CD4-positive, alpha-beta memory T cell (primary cell): ENCODE data around the gene DPYSL5. TPM values are rescaled to one million over a fixed set of nuclear protein-coding genes. Genes with fewer than 3 reads are reported as not detected.

Source experiments
- CTCF ChIA-PET: fragments of 350-600 bp; sonication (Branson Sonifier 250); formaldehyde crosslinking; loops from one replicate; lab custom pipeline; 2021; ENCODE audit warnings: inconsistent platforms; ENCODE audit not compliant: partially characterized antibody; lab: Charles Lee
- POLR2A ChIA-PET: fragments of 350-600 bp; sonication (Branson Sonifier 250); formaldehyde crosslinking; loops from one replicate; lab custom pipeline; 2021; ENCODE audit not compliant: partially characterized antibody; lab: Charles Lee
- DNase-seq, 5 donors: peaks; one replicate each; pipeline versions ENCODE4 v3.0.0 to v3.0.0-alpha.2; 2020 to 2022; ENCODE audit warnings: mixed read lengths in 1 of 5
- H3K27ac ChIP-seq: one replicate; pipeline ENCODE4 v1.7.0; 2013; ENCODE audit warnings: low read depth, low read length
- H3K27me3 ChIP-seq: 2 replicates; pipeline ENCODE4 v1.7.0; 2013; ENCODE audit warnings: mild to moderate bottlenecking, low read length, moderate library complexity; ENCODE audit not compliant: insufficient read depth
- H3K36me3 ChIP-seq: 2 replicates; pipeline ENCODE4 v1.7.0; 2013; ENCODE audit warnings: mild to moderate bottlenecking, low read length, moderate library complexity; ENCODE audit not compliant: insufficient read depth
- H3K4me1 ChIP-seq: 2 replicates; pipeline ENCODE4 v1.7.0; 2013; ENCODE audit warnings: mild to moderate bottlenecking, low read length, moderate library complexity; ENCODE audit not compliant: insufficient read depth
- H3K4me3 ChIP-seq, 2 donors: one replicate each; pipeline ENCODE4 v1.7.0; 2013; ENCODE audit warnings: low read length in 2 of 2, mild to moderate bottlenecking in 1 of 2
- H3K9me3 ChIP-seq, 2 donors: one replicate each; pipeline ENCODE4 v1.7.0; 2013; ENCODE audit warnings: low read length in 2 of 2, control low read depth in 1 of 2; ENCODE audit not compliant: control insufficient read depth in 1 of 2
- H3K27ac Mint-ChIP-seq, 7 donors: one replicate each; pipeline ENCODE4 v1.8.0; 2020 to 2021; ENCODE audit warnings: mixed read lengths in 7 of 7, mild to moderate bottlenecking in 6 of 7, inconsistent platforms in 3 of 7, moderate library complexity in 3 of 7
- H3K27me3 Mint-ChIP-seq, 2 donors: one replicate each; pipeline ENCODE4 v1.8.0; 2020 to 2021; ENCODE audit warnings: mixed read lengths in 2 of 2
- H3K36me3 Mint-ChIP-seq, 2 donors: one replicate each; pipeline ENCODE4 v1.8.0; 2020 to 2021; ENCODE audit warnings: mixed read lengths in 2 of 2, inconsistent platforms in 1 of 2, mild to moderate bottlenecking in 1 of 2
- H3K4me1 Mint-ChIP-seq, 4 donors: one replicate each; pipeline ENCODE4 v1.8.0; 2020 to 2021; ENCODE audit warnings: mixed read lengths in 4 of 4, mild to moderate bottlenecking in 1 of 4
- H3K4me3 Mint-ChIP-seq, 8 donors: one replicate each; pipeline ENCODE4 v1.8.0; 2020 to 2021; ENCODE audit warnings: mixed read lengths in 8 of 8, mild to moderate bottlenecking in 7 of 8, moderate library complexity in 6 of 8, inconsistent platforms in 3 of 8
- H3K9me3 Mint-ChIP-seq, 8 donors: one replicate each; pipeline ENCODE4 v1.8.0; 2020 to 2021; ENCODE audit warnings: mixed read lengths in 8 of 8, mild to moderate bottlenecking in 5 of 8, inconsistent platforms in 3 of 8, moderate library complexity in 1 of 8
- intact Hi-C: fragments of 100-400 bp; cut with micrococcal nuclease; formaldehyde crosslinking; loops from one replicate; pipeline ENCODE4 v1.15.1; 2023
- polyA plus RNA-seq, 2 donors: library from polyadenylated mRNA; unstranded; fragments of 300-500 nt; fragmentation: Illumina TruSeq; gene quantifications; one replicate each; pipeline ENCODE4 v1.2.3, GENCODE V29; 2021
- total RNA-seq, 2 experiments: library from RNA; stranded (reverse); gene quantifications; one replicate each; pipeline ENCODE4 v1.2.3, GENCODE V29; 2021

The DPYSL5 gene
- total and polyA plus RNA-seq, 4 experiments from 2014 or later = not detected

DNA sequence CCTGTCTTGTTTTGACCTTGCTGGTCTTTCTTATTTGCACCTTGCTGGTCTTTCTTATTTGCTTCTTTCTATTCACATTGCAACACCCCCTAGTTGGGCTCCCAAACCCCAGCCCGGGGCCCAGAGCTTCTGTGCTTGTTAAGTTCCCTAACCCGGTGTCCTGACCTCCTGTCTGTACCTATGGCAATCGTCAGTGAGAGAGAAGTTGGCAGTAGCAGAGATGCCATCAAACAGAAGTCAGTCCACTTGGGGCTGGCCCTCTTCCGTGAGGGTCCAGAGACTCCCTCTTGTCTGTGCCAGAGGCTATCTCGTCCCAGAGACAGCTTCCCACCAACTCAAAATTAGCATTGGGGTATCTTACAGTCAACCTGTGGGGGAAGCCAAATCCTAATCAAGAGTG is 55.7 kb downstream of the DPYSL5 start:
- H3K27me3 Mint-ChIP-seq = peaks cover 4 to 7% of the 10 kb centered on the region in 2 donors
- no peak overlapping the region for H3K27ac Mint-ChIP-seq
- H3K4me1 Mint-ChIP-seq = no peaks in the 10 kb centered on the region
- ChIA-PET CTCF (interaction anchor here (1.4 kb wide), 1 partner anchor 19 kb away, joined by 5 read pairs; no protein-coding TSS in a partner anchor), POLR2A (no interaction called here)
- DNase-seq = no peak
- H3K36me3 ChIP-seq = no peaks in the 10 kb centered on the region
- H3K27ac ChIP-seq = no peak overlapping the region
- H3K9me3 ChIP-seq = no peaks in the 10 kb centered on the region
- no peaks in the 10 kb centered on the region for H3K9me3 Mint-ChIP-seq
- intact Hi-C loops = no loop called here
- H3K4me3 Mint-ChIP-seq = no peak overlapping the region
- no peak overlapping the region for H3K4me3 ChIP-seq
- H3K27me3 ChIP-seq = no peaks in the 10 kb centered on the region
- no peaks in the 10 kb centered on the region for H3K4me1 ChIP-seq
- no peaks in the 10 kb centered on the region for H3K36me3 Mint-ChIP-seq

- Mint-ChIP-seq H3K4me3 (no peak overlapping the region), H3K27ac (no peak overlapping the region), H3K4me1 (no peaks in the 10 kb centered on the region)
Measured at GRCh38 chr2:26904839-26905238, 56.9 kb downstream of the DPYSL5 start.

GRCh38 chr2:26905341-26906198 is 57.6 kb downstream of the DPYSL5 start:
- Mint-ChIP-seq H3K4me3 (no peak overlapping the region), H3K36me3 (no peaks in the 10 kb centered on the region), H3K9me3 (no peaks in the 10 kb centered on the region), H3K27me3 (peaks cover 8 to 11% of the 10 kb centered on the region in 2 donors), H3K4me1 (no peaks in the 10 kb centered on the region), H3K27ac (no peak overlapping the region)
- no peaks in the 10 kb centered on the region for H3K9me3 ChIP-seq
- no peak overlapping the region for H3K27ac ChIP-seq
- intact Hi-C loops = no loop called here
- no peak overlapping the region for H3K4me3 ChIP-seq
- CTCF ChIA-PET = no interaction called here
- H3K4me1 ChIP-seq = no peaks in the 10 kb centered on the region
- no peaks in the 10 kb centered on the region for H3K36me3 ChIP-seq
- H3K27me3 ChIP-seq = no peaks in the 10 kb centered on the region
- POLR2A ChIA-PET = no interaction called here
- DNase-seq = no peak

More at GRCh38 chr2:26904839-26905238, 56.9 kb downstream of the DPYSL5 start:
- Histone ChIP-seq H3K27me3 (no peaks in the 10 kb centered on the region), H3K36me3 (no peaks in the 10 kb centered on the region), H3K4me1 (no peaks in the 10 kb centered on the region), H3K27ac (no peak overlapping the region), H3K4me3 (no peak overlapping the region), H3K9me3 (no peaks in the 10 kb centered on the region)
- intact Hi-C loops = no loop called here
- peaks cover 8 to 9% of the 10 kb centered on the region in 2 donors for H3K27me3 Mint-ChIP-seq
- H3K9me3 Mint-ChIP-seq = no peaks in the 10 kb centered on the region
- ChIA-PET POLR2A (no interaction called here), CTCF (no interaction called here)
- H3K36me3 Mint-ChIP-seq = no peaks in the 10 kb centered on the region
- DNase-seq = no peak

GRCh38 chr2:26907416-26907815 is 59.5 kb downstream of the DPYSL5 start:
- ChIA-PET CTCF (no interaction called here), POLR2A (no interaction called here)
- Mint-ChIP-seq H3K9me3 (no peaks in the 10 kb centered on the region), H3K4me1 (no peaks in the 10 kb centered on the region), H3K36me3 (no peaks in the 10 kb centered on the region), H3K27me3 (peaks cover 11 to 12% of the 10 kb centered on the region in 2 donors), H3K4me3 (no peak overlapping the region), H3K27ac (peak overlapping the region in 1 of 7 donors; percentile 43)
- no peaks in the 10 kb centered on the region for H3K9me3 ChIP-seq
- no peaks in the 10 kb centered on the region for H3K4me1 ChIP-seq
- H3K4me3 ChIP-seq = no peak overlapping the region
- intact Hi-C loops = no loop called here
- H3K27ac ChIP-seq = no peak overlapping the region
- peaks cover 6% of the 10 kb centered on the region for H3K27me3 ChIP-seq
- H3K36me3 ChIP-seq = no peaks in the 10 kb centered on the region
- no peak for DNase-seq

GRCh38 chr2:26910176-26910575 is 62.2 kb downstream of the DPYSL5 start:
- H3K27ac ChIP-seq = no peak overlapping the region
- H3K27me3 ChIP-seq = peaks cover 10% of the 10 kb centered on the region
- Mint-ChIP-seq H3K36me3 (no peaks in the 10 kb centered on the region), H3K4me3 (no peak overlapping the region), H3K4me1 (no peaks in the 10 kb centered on the region), H3K27me3 (peaks cover 14 to 19% of the 10 kb centered on the region in 2 donors), H3K27ac (no peak overlapping the region), H3K9me3 (no peaks in the 10 kb centered on the region)
- POLR2A ChIA-PET = no interaction called here
- H3K9me3 ChIP-seq = no peaks in the 10 kb centered on the region
- H3K36me3 ChIP-seq = no peaks in the 10 kb centered on the region
- H3K4me1 ChIP-seq = no peaks in the 10 kb centered on the region
- H3K4me3 ChIP-seq = no peak overlapping the region
- intact Hi-C loops = no loop called here
- CTCF ChIA-PET = interaction anchor here (1.2 kb wide), 1 partner anchor 12 kb away, joined by 3 read pairs; no protein-coding TSS in a partner anchor
- DNase-seq = no peak

DNA sequence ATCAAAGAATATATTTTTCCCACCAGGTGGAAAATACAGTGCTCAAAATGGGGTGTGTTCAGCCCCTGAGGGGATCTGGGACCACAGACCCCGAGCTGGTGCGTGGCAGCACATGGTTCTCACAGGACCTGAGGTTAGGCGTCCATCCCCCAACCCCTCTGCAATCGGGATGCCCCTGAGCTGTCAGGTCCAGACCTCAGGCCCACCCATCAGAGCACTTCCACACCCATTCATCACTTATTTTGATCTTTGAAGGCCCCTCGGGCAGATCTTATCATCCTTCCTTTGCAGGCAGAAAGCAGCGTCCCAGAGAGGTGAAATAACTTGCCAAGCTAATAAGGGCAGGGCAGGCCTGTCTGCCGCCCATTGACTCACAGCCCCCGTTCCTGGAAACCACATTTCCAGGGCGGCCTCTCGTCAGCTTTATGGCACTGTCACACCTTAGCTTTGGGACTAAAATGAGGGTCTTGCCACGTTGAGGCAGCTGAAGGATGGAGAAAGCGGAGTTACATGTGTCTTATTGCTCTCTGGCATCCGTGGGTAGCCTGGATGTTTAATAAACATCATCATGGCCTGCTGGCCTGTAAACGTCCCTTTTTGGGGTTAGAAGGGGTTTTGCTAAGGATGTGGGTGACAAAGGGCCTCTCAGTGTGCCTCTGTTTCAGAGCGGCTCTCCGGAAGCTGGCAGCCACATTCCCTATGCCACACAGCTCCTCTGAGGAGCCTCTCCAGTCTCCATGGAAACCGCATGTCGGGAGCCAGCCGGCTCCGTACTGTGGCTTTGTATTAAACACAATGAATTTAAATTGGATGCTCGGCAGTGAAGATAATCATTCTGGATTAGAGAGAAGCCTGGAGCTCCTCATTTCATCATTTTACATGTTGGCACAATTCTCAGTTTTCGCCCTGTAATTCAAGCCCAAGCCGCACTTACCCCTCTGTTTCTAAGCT is 64.3 kb downstream of the DPYSL5 start:
- no peaks in the 10 kb centered on the region for H3K4me1 ChIP-seq
- no peak for DNase-seq

DNA sequence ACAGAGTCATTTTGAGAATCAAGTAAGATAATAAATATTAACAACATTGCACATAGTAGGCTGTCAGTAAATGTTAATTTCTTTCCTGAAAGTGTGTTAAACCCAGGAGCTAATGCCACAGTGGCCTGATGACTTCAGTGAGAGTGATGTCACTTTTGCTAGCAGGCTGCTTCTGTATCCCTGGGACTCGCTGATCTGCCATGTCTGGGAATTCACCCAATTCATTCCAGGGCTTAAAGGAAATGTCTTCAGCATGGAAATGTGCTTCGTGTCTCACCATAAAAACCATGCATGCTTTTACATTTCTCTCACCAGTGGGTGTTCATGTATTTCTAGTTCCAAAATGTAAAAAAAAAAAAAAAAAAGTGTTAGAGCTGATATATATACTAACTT is 65.7 kb downstream of the DPYSL5 start:
- Mint-ChIP-seq H3K9me3 (no peaks in the 10 kb centered on the region), H3K4me3 (no peak overlapping the region), H3K4me1 (no peaks in the 10 kb centered on the region), H3K27me3 (peaks cover 11 to 15% of the 10 kb centered on the region in 2 donors), H3K36me3 (no peaks in the 10 kb centered on the region), H3K27ac (no peak overlapping the region)
- Histone ChIP-seq H3K9me3 (no peaks in the 10 kb centered on the region), H3K27ac (no peak overlapping the region), H3K36me3 (no peaks in the 10 kb centered on the region), H3K27me3 (peaks cover 10% of the 10 kb centered on the region), H3K4me1 (no peaks in the 10 kb centered on the region), H3K4me3 (no peak overlapping the region)
- ChIA-PET POLR2A (no interaction called here), CTCF (no interaction called here)
- DNase-seq = no peak
- intact Hi-C loops = no loop called here

More for the DNA sequence above, 64.3 kb downstream of the DPYSL5 start:
- H3K27ac ChIP-seq = no peak overlapping the region
- intact Hi-C loops = no loop called here
- H3K4me1 Mint-ChIP-seq = no peaks in the 10 kb centered on the region
- H3K36me3 ChIP-seq = no peaks in the 10 kb centered on the region
- H3K4me3 Mint-ChIP-seq = no peak overlapping the region
- no peaks in the 10 kb centered on the region for H3K9me3 Mint-ChIP-seq
- peaks cover 10% of the 10 kb centered on the region for H3K27me3 ChIP-seq
- H3K9me3 ChIP-seq = no peaks in the 10 kb centered on the region
- H3K27me3 Mint-ChIP-seq = peaks cover 14 to 19% of the 10 kb centered on the region in 2 donors
- H3K27ac Mint-ChIP-seq = no peak overlapping the region
- POLR2A ChIA-PET = no interaction called here
- CTCF ChIA-PET = interaction anchor here (0.6 to 1.3 kb wide), 2 partner anchors 10 kb away, joined by 3 to 5 read pairs; no protein-coding TSS in a partner anchor
- H3K36me3 Mint-ChIP-seq = no peaks in the 10 kb centered on the region
- no peak overlapping the region for H3K4me3 ChIP-seq
